Osteoblast (primary cell): ENCODE data around the gene TRAPPC8. TPM values are rescaled to one million over a fixed set of nuclear protein-coding genes. Genes with fewer than 3 reads are reported as not detected.
"Not testable (repeated sequence)": the region's sequence is repeated elsewhere in the genome, so short reads cannot be mapped to it uniquely, and the experiment has no call there.

Source experiments
- DNase-seq: peaks from one replicate; pipeline ENCODE4 v3.0.0; 2011; ENCODE audit warnings: low spot score, mixed read lengths; ENCODE audit not compliant: insufficient read length; ENCODE audit errors: missing footprints
- H2AFZ ChIP-seq: 2 replicates; pipeline ENCODE4 v1.6.0; 2011; ENCODE audit warnings: mild to moderate bottlenecking, low read length
- H3K27ac ChIP-seq: 2 replicates; pipeline ENCODE4 v1.5.1; 2011; ENCODE audit warnings: mild to moderate bottlenecking, low read depth, low read length, moderate library complexity
- H3K27me3 ChIP-seq: 2 replicates; pipeline ENCODE4 v1.6.0; 2012; ENCODE audit warnings: mild to moderate bottlenecking, control low read depth, inconsistent platforms, low read length, moderate library complexity; ENCODE audit not compliant: insufficient read depth
- H3K36me3 ChIP-seq: 2 replicates; pipeline ENCODE4 v1.5.1; 2011; ENCODE audit warnings: mild to moderate bottlenecking, low read length, control low read depth, moderate library complexity; ENCODE audit not compliant: insufficient read depth
- H3K4me1 ChIP-seq: 2 replicates; pipeline ENCODE4 v1.5.1; 2011; ENCODE audit warnings: mild to moderate bottlenecking, low read length, control low read depth, moderate library complexity; ENCODE audit not compliant: insufficient read depth
- H3K4me2 ChIP-seq: 2 replicates; pipeline ENCODE4 v1.6.0; 2011; ENCODE audit warnings: mild to moderate bottlenecking, low read length; ENCODE audit not compliant: insufficient read depth
- H3K4me3 ChIP-seq: fragments of 200-600 bp; sonication (generic); 3 replicates; pipeline ENCODE4 v1.5.1; 2012; ENCODE audit warnings: mild to moderate bottlenecking, low read length, inconsistent platforms; ENCODE audit not compliant: insufficient read depth
- H3K79me2 ChIP-seq: 2 replicates; pipeline ENCODE4 v1.6.0; 2012; ENCODE audit warnings: mild to moderate bottlenecking, low read length, control low read depth, inconsistent platforms; ENCODE audit not compliant: insufficient read depth
- H3K9me3 ChIP-seq: 2 replicates; pipeline ENCODE4 v1.5.1; 2011; ENCODE audit warnings: low read depth, low read length, control low read depth
- H4K20me1 ChIP-seq: 2 replicates; pipeline ENCODE4 v1.6.0; 2012; ENCODE audit warnings: mild to moderate bottlenecking, low read length, control low read depth; ENCODE audit not compliant: insufficient read depth
- total RNA-seq: library from RNA; depleted of rRNA; stranded (reverse); fragments of >200 nt; gene quantifications from 2 replicates; pipeline ENCODE4 v1.2.3, GENCODE V29; 2012
- TF ChIP-seq, protein P1 (sequence below): IDR thresholded peaks from 2 replicates; pipeline ENCODE4 v1.5.1; 2011; ENCODE audit warnings: mild to moderate bottlenecking, low read depth, low read length, moderate library complexity; ENCODE audit errors: extremely low read depth

Gene TRAPPC8
- total RNA-seq, 1 donor: 47.0 TPM

DNA sequence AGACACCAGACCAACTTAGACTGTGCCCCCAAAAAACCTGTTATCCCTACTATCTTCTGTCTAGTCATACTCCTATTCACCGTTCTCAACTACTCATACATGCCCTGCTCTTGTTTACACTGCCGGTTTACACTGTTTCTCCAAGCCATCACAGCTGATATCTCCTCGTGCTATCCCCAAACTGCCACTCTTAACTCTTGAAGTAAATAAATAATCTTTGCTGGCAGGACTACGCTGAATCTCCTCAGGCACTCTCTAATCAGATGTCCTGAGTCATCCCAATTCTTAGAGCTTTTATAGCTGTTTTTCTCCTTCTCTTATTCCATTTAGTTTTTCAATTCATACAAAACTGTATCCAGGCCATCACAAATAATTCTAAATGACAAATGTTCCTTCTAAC lies 133.9 kb downstream of the TRAPPC8 start:
- not testable (repeated sequence) for H3K27me3 ChIP-seq, H3K4me3 ChIP-seq, H4K20me1 ChIP-seq, DNase-seq, H3K4me1 ChIP-seq, H2AFZ ChIP-seq, H3K79me2 ChIP-seq, H3K9me3 ChIP-seq, H3K27ac ChIP-seq, H3K36me3 ChIP-seq, H3K4me2 ChIP-seq

DNA sequence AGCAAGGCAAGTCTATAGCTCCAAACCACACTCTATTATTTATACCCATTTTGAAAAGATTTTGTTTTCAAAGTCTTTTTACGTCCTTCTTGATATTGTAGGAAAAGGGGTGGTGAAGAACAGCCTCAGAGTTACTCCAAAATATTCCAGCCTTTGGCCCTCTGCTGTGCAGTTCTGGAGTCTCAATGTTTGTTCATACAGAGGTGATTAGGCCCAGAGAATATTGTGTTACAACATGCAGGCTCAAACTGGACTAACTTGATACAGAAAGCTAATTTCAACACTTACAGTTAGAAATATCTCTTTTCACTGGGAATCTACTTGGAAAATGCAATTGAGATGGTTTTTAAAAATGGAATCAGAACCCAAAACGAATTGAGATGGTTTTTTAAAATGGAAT lies 141.8 kb downstream of the TRAPPC8 start:
- Histone ChIP-seq H3K4me3 (no peak overlapping the region), H2AFZ (no peak overlapping the region), H4K20me1 (no peaks in the 10 kb centered on the region), H3K4me2 (no peak overlapping the region), H3K4me1 (no peaks in the 10 kb centered on the region), H3K36me3 (no peaks in the 10 kb centered on the region), H3K79me2 (no peaks in the 10 kb centered on the region), H3K27me3 (no peaks in the 10 kb centered on the region), H3K27ac (no peak overlapping the region), H3K9me3 (no peaks in the 10 kb centered on the region)
- DNase-seq: no peak
- TF ChIP-seq, protein P1, sequence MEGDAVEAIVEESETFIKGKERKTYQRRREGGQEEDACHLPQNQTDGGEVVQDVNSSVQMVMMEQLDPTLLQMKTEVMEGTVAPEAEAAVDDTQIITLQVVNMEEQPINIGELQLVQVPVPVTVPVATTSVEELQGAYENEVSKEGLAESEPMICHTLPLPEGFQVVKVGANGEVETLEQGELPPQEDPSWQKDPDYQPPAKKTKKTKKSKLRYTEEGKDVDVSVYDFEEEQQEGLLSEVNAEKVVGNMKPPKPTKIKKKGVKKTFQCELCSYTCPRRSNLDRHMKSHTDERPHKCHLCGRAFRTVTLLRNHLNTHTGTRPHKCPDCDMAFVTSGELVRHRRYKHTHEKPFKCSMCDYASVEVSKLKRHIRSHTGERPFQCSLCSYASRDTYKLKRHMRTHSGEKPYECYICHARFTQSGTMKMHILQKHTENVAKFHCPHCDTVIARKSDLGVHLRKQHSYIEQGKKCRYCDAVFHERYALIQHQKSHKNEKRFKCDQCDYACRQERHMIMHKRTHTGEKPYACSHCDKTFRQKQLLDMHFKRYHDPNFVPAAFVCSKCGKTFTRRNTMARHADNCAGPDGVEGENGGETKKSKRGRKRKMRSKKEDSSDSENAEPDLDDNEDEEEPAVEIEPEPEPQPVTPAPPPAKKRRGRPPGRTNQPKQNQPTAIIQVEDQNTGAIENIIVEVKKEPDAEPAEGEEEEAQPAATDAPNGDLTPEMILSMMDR: no peak

DNA sequence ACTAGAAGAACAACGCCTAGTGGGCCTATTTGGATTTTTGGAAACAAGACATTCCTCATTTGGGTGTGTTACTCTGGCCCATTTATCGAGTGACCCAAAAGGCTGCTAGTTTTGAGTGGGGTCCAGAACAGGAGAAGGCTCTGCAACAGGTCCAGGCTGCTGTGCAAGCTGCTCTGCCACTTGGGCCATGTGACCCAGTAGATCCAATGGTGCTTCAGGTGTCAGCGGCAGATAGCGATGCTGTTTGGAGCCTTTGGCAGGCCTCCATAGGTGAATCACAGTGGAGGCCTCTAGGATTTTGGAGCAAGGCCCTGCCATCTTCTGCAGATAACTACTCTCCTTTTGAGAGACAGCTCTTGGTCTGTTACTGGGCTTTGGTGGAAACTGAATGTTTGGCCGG lies 143.7 kb downstream of the TRAPPC8 start:
- not testable (repeated sequence) for H3K36me3 ChIP-seq, H3K4me2 ChIP-seq, H3K27ac ChIP-seq, H4K20me1 ChIP-seq, H3K4me1 ChIP-seq, DNase-seq, H3K4me3 ChIP-seq, H3K9me3 ChIP-seq, H3K27me3 ChIP-seq, H2AFZ ChIP-seq, H3K79me2 ChIP-seq

GRCh38 chr18:31798399-31798798 lies 144.5 kb downstream of the TRAPPC8 start:
- Histone ChIP-seq H3K9me3 (no peaks in the 10 kb centered on the region), H3K4me1 (no peaks in the 10 kb centered on the region), H3K79me2 (no peaks in the 10 kb centered on the region), H3K27me3 (no peaks in the 10 kb centered on the region), H3K4me2 (no peak overlapping the region), H3K4me3 (no peak overlapping the region), H2AFZ (no peak overlapping the region), H4K20me1 (no peaks in the 10 kb centered on the region), H3K36me3 (no peaks in the 10 kb centered on the region), H3K27ac (no peak overlapping the region)
- DNase-seq: no peak
- TF ChIP-seq, protein P1: no peak

GRCh38 chr18:31795747-31796146 lies 147.2 kb downstream of the TRAPPC8 start:
- no peak overlapping the region for H2AFZ ChIP-seq
- no peaks in the 10 kb centered on the region for H3K4me1 ChIP-seq
- H3K27me3 ChIP-seq: no peaks in the 10 kb centered on the region
- H3K4me3 ChIP-seq: no peak overlapping the region
- H3K79me2 ChIP-seq: no peaks in the 10 kb centered on the region
- no peak overlapping the region for H3K27ac ChIP-seq
- H4K20me1 ChIP-seq: no peaks in the 10 kb centered on the region
- no peak overlapping the region for H3K4me2 ChIP-seq
- TF ChIP-seq, protein P1: no peak
- H3K36me3 ChIP-seq: no peaks in the 10 kb centered on the region
- H3K9me3 ChIP-seq: no peaks in the 10 kb centered on the region
- DNase-seq: no peak
